Suprapubic skin (tissue), 4 donors: ENCODE results near the gene ARFGEF3. TPM values are rescaled to one million over a fixed set of nuclear protein-coding genes. Genes with fewer than 3 reads are reported as not detected.

ENCODE experiments used
- DNase-seq, 2 donors: peaks; one replicate each; pipeline ENCODE4 v3.0.0-alpha.2; 2019; ENCODE audit warnings: low spot score in 2 of 2
- H3K27ac ChIP-seq: fragments of 200-600 bp; sonication (generic); one replicate; pipeline ENCODE4 v1.5.1; 2019
- H3K27me3 ChIP-seq: fragments of 200-600 bp; sonication (generic); one replicate; pipeline ENCODE4 v1.5.1; 2019
- H3K36me3 ChIP-seq: fragments of 200-600 bp; sonication (generic); one replicate; pipeline ENCODE4 v1.5.1; 2019
- H3K4me1 ChIP-seq: fragments of 200-600 bp; sonication (generic); one replicate; pipeline ENCODE4 v1.5.1; 2019
- H3K4me3 ChIP-seq: fragments of 200-600 bp; sonication (generic); one replicate; pipeline ENCODE4 v1.5.1; 2019; ENCODE audit warnings: mild to moderate bottlenecking
- H3K9me3 ChIP-seq: fragments of 200-600 bp; sonication (generic); one replicate; pipeline ENCODE4 v1.5.1; 2019
- EP300 ChIP-seq: sonication (generic); formaldehyde crosslinking; IDR thresholded peaks from one replicate; pipeline ENCODE4 v1.6.1; 2017; ENCODE audit warnings: antibody characterized with exemption
- POLR2A ChIP-seq, 2 donors: fragments of 450-650 bp; IDR thresholded peaks; one replicate each; pipeline ENCODE4 v1.6.1; 2017; ENCODE audit warnings: antibody characterized with exemption in 2 of 2, mild to moderate bottlenecking in 2 of 2, moderate library complexity in 2 of 2
- POLR2AphosphoS5 ChIP-seq, 3 donors: sonication (generic); formaldehyde crosslinking; IDR thresholded peaks; one replicate each; pipeline ENCODE4 v1.6.1; 2017; ENCODE audit warnings: antibody characterized with exemption in 3 of 3
- WGBS: methylation state at CpG from one replicate; pipeline ENCODE4 v1.1.5; 2018; 5-methylcytosine and 5-hydroxymethylcytosine counted together
- total RNA-seq, 4 donors: library from RNA; depleted of rRNA; stranded (reverse); fragments of >200 nt; gene quantifications; one replicate each; pipeline ENCODE4 v1.1.0, GENCODE V29; 2016
- TF ChIP-seq, protein P1 (sequence below), 2 donors: fragments of 200-600 bp in 1 of 2; fragments of 450-650 bp in 1 of 2; sonication (generic) in 1 of 2; IDR thresholded peaks; one replicate each; pipeline ENCODE4 v1.5.1; 2016 to 2019; ENCODE audit warnings: antibody characterized with exemption in 2 of 2, mild to moderate bottlenecking in 1 of 2, moderate library complexity in 1 of 2

Gene ARFGEF3
- total RNA-seq, 4 donors from 2014 or later: 5.1 to 20.6 (median 9.6) TPM

DNA sequence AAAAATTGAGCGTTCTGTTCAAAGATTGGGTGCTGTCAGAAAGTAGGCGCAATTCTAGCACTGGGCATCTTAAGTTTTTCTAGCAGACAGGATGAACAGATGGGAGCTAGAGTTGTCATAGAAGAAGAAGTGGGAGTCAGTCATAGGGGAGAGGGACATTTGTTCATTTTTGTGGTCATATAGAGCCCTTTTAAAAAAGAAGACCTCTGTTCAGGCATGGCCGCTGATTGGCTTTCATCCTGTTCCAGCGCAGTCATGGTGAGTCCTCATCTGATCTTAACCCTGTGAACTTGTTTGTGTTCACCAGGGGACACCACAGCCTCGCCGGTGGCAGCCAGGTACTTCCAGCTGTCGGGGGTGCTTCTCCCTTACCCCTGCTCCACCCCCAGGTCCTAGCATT is 86.3 kb downstream of the ARFGEF3 start:
- WGBS: 86% methylated on average over 7 of the region's 7 CpGs
- no peaks in the 10 kb centered on the region for H3K36me3 ChIP-seq
- no peak overlapping the region for H3K4me3 ChIP-seq
- H3K4me1 ChIP-seq: peaks cover 9% of the 10 kb centered on the region
- no peaks in the 10 kb centered on the region for H3K9me3 ChIP-seq
- no peak overlapping the region for H3K27ac ChIP-seq
- TF ChIP-seq, protein P1, sequence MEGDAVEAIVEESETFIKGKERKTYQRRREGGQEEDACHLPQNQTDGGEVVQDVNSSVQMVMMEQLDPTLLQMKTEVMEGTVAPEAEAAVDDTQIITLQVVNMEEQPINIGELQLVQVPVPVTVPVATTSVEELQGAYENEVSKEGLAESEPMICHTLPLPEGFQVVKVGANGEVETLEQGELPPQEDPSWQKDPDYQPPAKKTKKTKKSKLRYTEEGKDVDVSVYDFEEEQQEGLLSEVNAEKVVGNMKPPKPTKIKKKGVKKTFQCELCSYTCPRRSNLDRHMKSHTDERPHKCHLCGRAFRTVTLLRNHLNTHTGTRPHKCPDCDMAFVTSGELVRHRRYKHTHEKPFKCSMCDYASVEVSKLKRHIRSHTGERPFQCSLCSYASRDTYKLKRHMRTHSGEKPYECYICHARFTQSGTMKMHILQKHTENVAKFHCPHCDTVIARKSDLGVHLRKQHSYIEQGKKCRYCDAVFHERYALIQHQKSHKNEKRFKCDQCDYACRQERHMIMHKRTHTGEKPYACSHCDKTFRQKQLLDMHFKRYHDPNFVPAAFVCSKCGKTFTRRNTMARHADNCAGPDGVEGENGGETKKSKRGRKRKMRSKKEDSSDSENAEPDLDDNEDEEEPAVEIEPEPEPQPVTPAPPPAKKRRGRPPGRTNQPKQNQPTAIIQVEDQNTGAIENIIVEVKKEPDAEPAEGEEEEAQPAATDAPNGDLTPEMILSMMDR (IDR thresholded peaks at IDR 0.05): no peak
- no peak for TF ChIP-seq EP300
- TF ChIP-seq POLR2AphosphoS5 (IDR thresholded peaks at IDR 0.05): no peak
- no peak for TF ChIP-seq POLR2A (IDR thresholded peaks at IDR 0.05)
- no peak for DNase-seq
- H3K27me3 ChIP-seq: no peaks in the 10 kb centered on the region

DNA sequence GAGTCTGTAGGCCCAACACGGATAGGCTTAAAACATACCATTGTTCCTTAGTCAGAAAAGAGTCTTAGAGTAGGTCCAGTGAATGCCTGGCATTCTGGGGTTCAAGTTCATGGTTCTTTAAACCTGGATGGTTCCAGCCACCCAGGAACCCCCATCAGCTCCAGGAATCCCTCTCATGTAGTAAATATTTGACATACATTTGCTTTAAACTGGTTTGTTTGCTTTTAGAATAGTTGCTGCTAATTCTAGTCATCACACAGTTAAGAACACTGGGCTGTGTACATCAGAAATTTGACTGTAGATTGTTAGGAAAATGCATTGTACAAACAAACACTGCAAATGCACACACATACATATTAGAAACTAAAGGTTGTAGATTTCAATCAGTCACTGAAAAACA is 87.1 kb downstream of the ARFGEF3 start:
- H3K27me3 ChIP-seq: no peaks in the 10 kb centered on the region
- H3K4me3 ChIP-seq: no peak overlapping the region
- peaks cover 9% of the 10 kb centered on the region for H3K4me1 ChIP-seq
- H3K9me3 ChIP-seq: no peaks in the 10 kb centered on the region
- WGBS: 85% methylated on average over 1 of the region's 1 CpG
- TF ChIP-seq, protein P1 (IDR thresholded peaks at IDR 0.05): no peak
- TF ChIP-seq POLR2AphosphoS5 (IDR thresholded peaks at IDR 0.05) (no peak), POLR2A (IDR thresholded peaks at IDR 0.05) (no peak), EP300 (no peak)
- no peak for DNase-seq
- no peaks in the 10 kb centered on the region for H3K36me3 ChIP-seq
- no peak overlapping the region for H3K27ac ChIP-seq

DNA sequence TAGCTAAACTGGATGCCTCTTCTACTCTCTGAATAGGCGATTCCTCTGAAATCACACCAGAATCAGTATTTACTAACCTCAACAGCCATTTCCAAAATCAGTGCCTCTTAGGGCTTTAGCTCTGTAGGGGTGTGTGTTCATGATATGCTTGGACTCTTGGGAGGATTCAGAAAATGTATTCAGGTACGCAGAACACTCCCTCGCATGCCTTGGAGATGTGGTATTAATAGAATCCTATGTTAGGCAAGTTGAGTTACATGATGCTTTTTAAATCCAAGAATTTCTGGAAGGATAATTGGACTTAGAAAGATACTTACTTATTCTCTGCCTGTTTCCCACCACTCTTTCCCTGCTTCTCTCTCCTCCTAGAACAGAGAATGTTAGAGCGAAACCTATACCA is 88.3 kb downstream of the ARFGEF3 start:
- Histone ChIP-seq H3K4me3 (no peak overlapping the region), H3K27ac (no peak overlapping the region), H3K27me3 (no peaks in the 10 kb centered on the region), H3K9me3 (no peaks in the 10 kb centered on the region), H3K4me1 (peaks cover 9% of the 10 kb centered on the region), H3K36me3 (no peaks in the 10 kb centered on the region)
- TF ChIP-seq, protein P1 (IDR thresholded peaks at IDR 0.05): no peak
- TF ChIP-seq EP300 (no peak), POLR2AphosphoS5 (IDR thresholded peaks at IDR 0.05) (no peak), POLR2A (IDR thresholded peaks at IDR 0.05) (no peak)
- WGBS: 77% methylated on average over 4 of the region's 4 CpGs
- DNase-seq: no peak

DNA sequence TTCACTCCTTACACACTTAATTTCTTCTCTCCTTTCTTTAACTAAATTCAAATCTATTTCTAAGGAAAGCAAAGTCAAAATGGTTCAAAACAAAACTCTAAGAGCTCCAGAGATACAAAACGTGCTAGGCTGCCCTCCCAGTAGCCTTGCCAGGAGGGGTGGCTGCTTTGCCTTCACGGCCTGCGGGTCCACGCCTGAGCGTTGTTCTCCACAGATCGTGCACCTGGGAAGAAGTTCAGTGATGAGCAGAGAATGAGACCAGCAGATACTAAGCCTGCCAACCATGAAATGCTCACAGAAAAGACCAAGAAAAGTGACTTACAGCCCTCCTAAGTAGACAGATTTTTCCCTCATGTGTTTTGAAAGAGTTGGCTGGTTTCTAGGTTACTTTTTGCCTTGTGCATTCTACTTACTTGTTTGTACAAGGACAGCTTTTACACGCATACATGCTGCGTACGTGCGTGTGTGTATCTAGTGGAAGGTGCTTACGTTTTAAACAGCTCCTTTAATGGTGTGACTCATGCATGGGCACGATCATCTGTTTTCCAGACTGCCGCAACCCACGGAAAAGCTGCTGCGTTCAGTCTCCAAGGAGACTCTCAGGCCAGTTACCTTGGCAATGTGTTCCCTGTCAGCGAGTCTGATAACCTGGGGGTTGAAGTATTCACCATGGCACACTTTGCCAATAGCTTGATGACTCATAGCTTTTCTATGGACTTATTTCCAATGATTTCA is 88.9 kb downstream of the ARFGEF3 start:
- TF ChIP-seq EP300 (no peak), POLR2A (IDR thresholded peaks at IDR 0.05) (no peak), POLR2AphosphoS5 (IDR thresholded peaks at IDR 0.05) (no peak)
- TF ChIP-seq, protein P1 (IDR thresholded peaks at IDR 0.05): no peak
- H3K36me3 ChIP-seq: no peaks in the 10 kb centered on the region
- H3K9me3 ChIP-seq: no peaks in the 10 kb centered on the region
- H3K4me1 ChIP-seq: peaks cover 9% of the 10 kb centered on the region
- 33% methylated on average over 16 of the region's 16 CpGs for WGBS
- DNase-seq: peak in 1 of 2 donors; percentile 70
- H3K4me3 ChIP-seq: peak overlapping the region; percentile 5
- H3K27me3 ChIP-seq: no peaks in the 10 kb centered on the region
- peak overlapping the region; percentile 24 for H3K27ac ChIP-seq

GRCh38 chr6:138253731-138254130 is 92.0 kb downstream of the ARFGEF3 start:
- Histone ChIP-seq H3K36me3 (no peaks in the 10 kb centered on the region), H3K4me1 (peaks cover 9% of the 10 kb centered on the region), H3K9me3 (no peaks in the 10 kb centered on the region), H3K27ac (no peak overlapping the region), H3K4me3 (no peak overlapping the region), H3K27me3 (no peaks in the 10 kb centered on the region)
- no peak for DNase-seq
- WGBS: 95% methylated on average over 11 of the region's 11 CpGs
- TF ChIP-seq, protein P1 (IDR thresholded peaks at IDR 0.05): no peak
- no peak for TF ChIP-seq EP300
- no peak for TF ChIP-seq POLR2A (IDR thresholded peaks at IDR 0.05)
- no peak for TF ChIP-seq POLR2AphosphoS5 (IDR thresholded peaks at IDR 0.05)
